ENCODE data around the gene PRKX.

PRKX gene

GRCh38 chrX:3589474-3589873 lies 124.0 kb downstream of the PRKX start:
- Histone ChIP-seq H3K27ac (ENCODE audit: low read depth, low read length) (no peak overlapping the region), H3K9me3 (ENCODE audit: insufficient read depth, low read length) (no peaks in the 10 kb centered on the region), H3K4me2 (ENCODE audit: low read depth, low read length, poor library complexity, severe bottlenecking) (no peak overlapping the region), H3K79me2 (ENCODE audit: insufficient read depth, low read length) (no peaks in the 10 kb centered on the region), H3F3A (ENCODE audit: insufficient read depth) (no peaks in the 10 kb centered on the region), H4K20me1 (ENCODE audit: low read depth, low read length) (no peaks in the 10 kb centered on the region), H3K36me3 (ENCODE audit: low read length) (no peaks in the 10 kb centered on the region), H3K4me3 (ENCODE audit: insufficient read depth, low read length, poor library complexity, severe bottlenecking) (no peak overlapping the region), H2AFZ (ENCODE audit: low read depth, low read length, severe bottlenecking) (no peak overlapping the region), H3K27me3 (ENCODE audit: low read length) (no peaks in the 10 kb centered on the region), H3K9ac (ENCODE audit: low read length) (no peak overlapping the region), H3K9me2 (replicated peaks; ENCODE audit: insufficient read depth, low read length) (no peaks in the 10 kb centered on the region)
- TF ChIP-seq CTCF (IDR thresholded peaks at IDR 0.05; ENCODE audit: insufficient read depth, low read length, poor library complexity, severe bottlenecking) = no peak
- TF ChIP-seq EZH2phosphoT487 (conservative IDR thresholded peaks at IDR 0.05; ENCODE audit: low read length) = no peak

- TF ChIP-seq CTCF (IDR thresholded peaks at IDR 0.05; ENCODE audit: insufficient read depth, low read length, poor library complexity, severe bottlenecking) (no peak), EZH2phosphoT487 (conservative IDR thresholded peaks at IDR 0.05; ENCODE audit: low read length) (no peak)
- Histone ChIP-seq H3K9me3 (ENCODE audit: insufficient read depth, low read length) (no peaks in the 10 kb centered on the region), H4K20me1 (ENCODE audit: low read depth, low read length) (no peaks in the 10 kb centered on the region), H3F3A (ENCODE audit: insufficient read depth) (no peaks in the 10 kb centered on the region), H3K27ac (ENCODE audit: low read depth, low read length) (no peak overlapping the region), H3K79me2 (ENCODE audit: insufficient read depth, low read length) (no peaks in the 10 kb centered on the region), H2AFZ (ENCODE audit: low read depth, low read length, severe bottlenecking) (no peak overlapping the region), H3K36me3 (ENCODE audit: low read length) (no peaks in the 10 kb centered on the region), H3K9ac (ENCODE audit: low read length) (no peak overlapping the region), H3K4me3 (ENCODE audit: insufficient read depth, low read length, poor library complexity, severe bottlenecking) (no peak overlapping the region), H3K9me2 (replicated peaks; ENCODE audit: insufficient read depth, low read length) (no peaks in the 10 kb centered on the region), H3K4me2 (ENCODE audit: low read depth, low read length, poor library complexity, severe bottlenecking) (no peak overlapping the region), H3K27me3 (ENCODE audit: low read length) (no peaks in the 10 kb centered on the region)
Observed at GRCh38 chrX:3585719-3586118, 127.7 kb downstream of the PRKX start.

- no peak for TF ChIP-seq CTCF (IDR thresholded peaks at IDR 0.05; ENCODE audit: insufficient read depth, low read length, poor library complexity, severe bottlenecking)
- no peak for TF ChIP-seq EZH2phosphoT487 (conservative IDR thresholded peaks at IDR 0.05; ENCODE audit: low read length)
- Histone ChIP-seq H3K27me3 (ENCODE audit: low read length) (no peaks in the 10 kb centered on the region), H4K20me1 (ENCODE audit: low read depth, low read length) (no peaks in the 10 kb centered on the region), H2AFZ (ENCODE audit: low read depth, low read length, severe bottlenecking) (no peak overlapping the region), H3K9me2 (replicated peaks; ENCODE audit: insufficient read depth, low read length) (no peaks in the 10 kb centered on the region), H3K79me2 (ENCODE audit: insufficient read depth, low read length) (no peaks in the 10 kb centered on the region), H3K27ac (ENCODE audit: low read depth, low read length) (no peak overlapping the region), H3K4me3 (ENCODE audit: insufficient read depth, low read length, poor library complexity, severe bottlenecking) (no peak overlapping the region), H3K9ac (ENCODE audit: low read length) (no peak overlapping the region), H3F3A (ENCODE audit: insufficient read depth) (no peaks in the 10 kb centered on the region), H3K36me3 (ENCODE audit: low read length) (no peaks in the 10 kb centered on the region), H3K4me2 (ENCODE audit: low read depth, low read length, poor library complexity, severe bottlenecking) (no peak overlapping the region), H3K9me3 (ENCODE audit: insufficient read depth, low read length) (no peaks in the 10 kb centered on the region)
Observed at GRCh38 chrX:3584415-3584996, 128.9 kb downstream of the PRKX start.

All from SU-DHL-6 (cell line).